Activated CD4-positive, alpha-beta T cell treated with anti-CD3 and anti-CD28 coated beads, Interleukin-2, amount 50 U/mL, for 24 hours (primary cell): ENCODE results near the gene ADAMTSL3.

ENCODE experiments used
- DNase-seq, 2 donors: peaks; one replicate each; pipeline ENCODE4 v3.0.0-alpha.2; 2020; ENCODE audit warnings: low read depth in 1 of 2, low spot score in 1 of 2

Gene ADAMTSL3

GRCh38 chr15:83653639-83654378 lies at the start of gene ADAMTSL3:
Gene ADAMTSL3 (plus strand): TSS chr15:83654123. CDS start chr15:83655762, 1,639 bp downstream.
- no peak for DNase-seq

- DNase-seq, result no peak
Observed at GRCh38 chr15:83604549-83604948, 49.4 kb upstream of the ADAMTSL3 start.

- no peak for DNase-seq
Observed at GRCh38 chr15:83605111-83605945, 48.6 kb upstream of the ADAMTSL3 start.

- no peak for DNase-seq
Observed at GRCh38 chr15:83610132-83610531, 43.8 kb upstream of the ADAMTSL3 start.

GRCh38 chr15:83610901-83611685 lies 42.8 kb upstream of the ADAMTSL3 start:
- no peak for DNase-seq

- DNase-seq, result no peak
Observed at GRCh38 chr15:83612226-83612625, 41.7 kb upstream of the ADAMTSL3 start.

- no peak for DNase-seq
Observed at GRCh38 chr15:83612898-83613635, 40.9 kb upstream of the ADAMTSL3 start.

GRCh38 chr15:83613714-83614113 lies 40.2 kb upstream of the ADAMTSL3 start:
- DNase-seq, result no peak

- no peak for DNase-seq
Observed at GRCh38 chr15:83616840-83617239, 37.1 kb upstream of the ADAMTSL3 start.

GRCh38 chr15:83626171-83626802 lies 27.6 kb upstream of the ADAMTSL3 start:
- DNase-seq, result no peak

GRCh38 chr15:83631534-83631933 lies 22.4 kb upstream of the ADAMTSL3 start:
- DNase-seq, result no peak

- no peak for DNase-seq
Observed at GRCh38 chr15:83643201-83643600, 10.7 kb upstream of the ADAMTSL3 start.

GRCh38 chr15:83644439-83644838 lies 9.5 kb upstream of the ADAMTSL3 start:
- DNase-seq, result no peak

- DNase-seq, result no peak
Observed at GRCh38 chr15:83650831-83651230, 3.1 kb upstream of the ADAMTSL3 start.

- no peak for DNase-seq
Observed at GRCh38 chr15:83651541-83651940, 2.4 kb upstream of the ADAMTSL3 start.

- DNase-seq, result no peak
Observed at GRCh38 chr15:83652626-83653204, 1.2 kb upstream of the ADAMTSL3 start.

- DNase-seq, result no peak
Observed at GRCh38 chr15:83653288-83653638, 660 bp upstream of the ADAMTSL3 start.

- DNase-seq, result no peak
Observed at GRCh38 chr15:83654379-83655236, 685 bp downstream of the ADAMTSL3 start.

GRCh38 chr15:83655237-83655616 lies 1.3 kb downstream of the ADAMTSL3 start:
- no peak for DNase-seq
